ENCODE measurements around the gene RCN2.
"Not testable (repeated sequence)": the region's sequence is repeated elsewhere in the genome, so short reads cannot be mapped to it uniquely, and the experiment has no call there.

RCN2 gene, protein sequence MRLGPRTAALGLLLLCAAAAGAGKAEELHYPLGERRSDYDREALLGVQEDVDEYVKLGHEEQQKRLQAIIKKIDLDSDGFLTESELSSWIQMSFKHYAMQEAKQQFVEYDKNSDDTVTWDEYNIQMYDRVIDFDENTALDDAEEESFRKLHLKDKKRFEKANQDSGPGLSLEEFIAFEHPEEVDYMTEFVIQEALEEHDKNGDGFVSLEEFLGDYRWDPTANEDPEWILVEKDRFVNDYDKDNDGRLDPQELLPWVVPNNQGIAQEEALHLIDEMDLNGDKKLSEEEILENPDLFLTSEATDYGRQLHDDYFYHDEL

DNA sequence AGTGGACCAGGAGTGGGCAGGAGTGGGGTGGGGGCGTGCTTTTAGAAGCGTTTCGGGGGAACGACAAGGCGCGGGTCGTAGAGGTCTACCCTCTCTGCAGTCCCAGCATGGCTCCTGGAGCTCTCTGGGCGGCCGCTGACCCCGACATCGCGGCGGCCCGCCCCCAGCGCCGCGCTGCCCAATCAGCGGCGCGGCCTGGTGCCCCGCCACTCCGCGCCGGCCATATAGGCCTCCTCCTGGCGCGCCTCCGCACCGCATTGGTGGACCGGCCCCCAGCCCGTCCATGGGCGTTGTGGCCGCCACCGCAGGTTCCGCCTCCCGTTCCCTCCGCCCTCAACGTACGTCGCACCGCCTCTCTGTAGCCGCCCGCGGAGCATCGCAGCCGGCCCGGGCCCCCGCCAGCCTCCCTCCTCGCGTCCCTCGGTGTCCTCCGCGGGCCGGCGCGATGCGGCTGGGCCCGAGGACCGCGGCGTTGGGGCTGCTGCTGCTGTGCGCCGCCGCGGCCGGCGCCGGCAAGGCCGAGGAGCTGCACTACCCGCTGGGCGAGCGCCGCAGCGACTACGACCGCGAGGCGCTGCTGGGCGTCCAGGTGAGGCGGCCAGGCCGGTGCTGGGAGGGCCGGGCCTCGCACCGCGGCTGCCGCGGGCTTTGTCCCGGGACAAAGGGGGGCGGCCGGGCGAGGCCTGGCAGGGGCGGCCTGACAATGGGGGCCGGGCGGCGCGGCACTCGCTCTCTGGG lies at the start of gene RCN2:
TSS of gene RCN2 (plus strand) at position 353 of the 738 bp plus-strand sequence. CDS start at position 446, 93 bp downstream.
- in situ Hi-C loops (cut with MboI; ENCODE audit: low sequenced_read_pairs): loop anchor here (25.0 kb wide), 1 partner anchor 556 kb away; no protein-coding TSS in a partner anchor

DNA sequence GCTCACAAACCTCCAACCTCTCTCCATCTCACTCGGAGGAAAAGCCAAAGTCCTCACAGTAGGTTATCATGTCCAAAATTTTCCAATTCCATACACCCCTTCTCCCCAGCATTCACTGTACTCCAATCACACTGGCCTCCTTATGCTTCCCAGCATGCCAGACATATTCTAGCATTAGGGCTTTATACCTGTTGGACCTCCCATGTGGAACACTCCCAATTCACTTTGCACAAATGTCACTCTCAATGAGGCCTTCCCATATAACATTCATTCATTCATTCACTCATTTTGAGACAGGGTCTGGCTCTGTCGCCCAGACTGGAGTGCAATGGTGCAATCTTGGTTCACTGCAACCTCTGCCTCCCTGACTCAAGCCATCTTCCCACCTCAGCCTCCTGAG lies 46.3 kb upstream of the RCN2 start:
- in situ Hi-C loops (cut with MboI; ENCODE audit: low sequenced_read_pairs): no loop called here

DNA sequence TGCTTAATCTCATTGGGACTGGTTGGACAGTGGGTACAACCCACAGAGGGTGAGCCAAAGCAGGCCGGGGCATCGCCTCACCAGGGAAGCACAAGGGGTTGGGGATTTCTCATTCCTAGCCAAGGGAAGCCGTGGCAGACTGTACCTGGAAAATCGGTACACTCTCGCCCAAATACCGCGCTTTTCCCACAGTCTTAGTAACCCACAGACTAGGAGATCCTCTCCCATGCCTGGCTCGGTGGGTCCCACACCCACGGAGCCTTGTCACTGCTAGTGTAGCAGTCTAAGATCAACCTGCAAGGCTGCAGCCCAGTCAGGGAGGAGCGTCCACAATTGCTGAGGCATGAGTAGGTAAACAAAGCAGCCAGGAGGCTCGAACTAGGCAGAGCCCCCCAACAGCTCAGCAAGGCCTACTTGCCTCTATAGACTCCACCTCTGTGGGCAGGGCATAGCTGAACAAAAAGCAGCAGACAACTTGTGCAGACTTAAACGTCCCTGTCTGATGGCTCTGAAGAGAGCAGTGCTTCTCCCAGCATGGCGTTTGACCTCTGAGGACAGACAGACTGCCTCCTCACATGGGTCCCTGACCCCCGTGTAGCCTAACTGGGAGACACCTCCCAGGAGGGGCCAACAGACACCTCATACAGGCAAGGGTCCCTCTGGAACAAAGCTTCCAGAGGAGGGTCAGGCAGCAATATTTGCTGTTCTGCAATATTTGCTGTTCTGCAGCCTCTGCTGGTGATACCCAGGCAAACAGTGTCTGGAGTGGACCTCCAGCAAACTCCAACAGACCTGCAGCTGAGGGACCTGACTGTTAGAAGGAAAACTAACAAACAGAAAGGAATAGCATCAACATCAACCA lies 44.0 kb upstream of the RCN2 start:
- in situ Hi-C loops (cut with MboI; ENCODE audit: low sequenced_read_pairs): not testable (repeated sequence)

DNA sequence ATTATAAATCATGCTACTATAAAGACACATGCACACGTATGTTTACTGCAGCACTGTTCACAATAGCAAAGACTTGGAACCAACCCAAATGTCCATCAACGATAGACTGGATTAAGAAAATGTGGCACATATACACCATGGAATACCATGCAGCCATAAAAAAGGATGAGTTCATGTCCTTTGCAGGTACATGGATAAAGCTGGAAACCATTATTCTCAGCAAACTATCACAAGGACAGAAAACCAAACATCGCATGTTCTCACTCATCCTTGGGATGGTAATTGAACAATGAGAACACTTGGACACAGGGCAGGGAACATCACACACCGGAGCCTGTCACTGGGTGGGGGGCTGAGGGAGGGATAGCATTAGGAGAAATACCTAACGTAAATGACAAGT lies 38.7 kb upstream of the RCN2 start:
- in situ Hi-C loops (cut with MboI; ENCODE audit: low sequenced_read_pairs): not testable (repeated sequence)

DNA sequence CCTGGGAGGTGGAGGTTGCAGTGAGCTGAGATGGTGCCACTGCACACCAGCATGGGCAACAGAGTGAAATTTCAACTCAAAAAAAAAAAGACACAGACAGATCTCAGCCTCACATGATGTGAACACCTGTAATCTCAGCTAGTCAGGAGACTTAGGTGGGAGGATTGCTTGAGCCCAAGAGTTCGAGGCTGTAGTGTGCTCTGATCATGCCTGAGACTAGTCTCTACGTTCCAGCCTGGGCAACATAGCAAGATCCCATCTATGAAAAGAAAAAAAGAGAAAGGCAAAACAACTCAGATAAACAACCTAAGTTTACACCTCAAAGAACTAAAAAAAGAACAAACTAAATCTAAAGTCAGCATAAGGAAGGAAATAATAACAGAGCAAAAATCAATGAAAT lies 37.4 kb upstream of the RCN2 start:
- in situ Hi-C loops (cut with MboI; ENCODE audit: low sequenced_read_pairs): no loop called here

DNA sequence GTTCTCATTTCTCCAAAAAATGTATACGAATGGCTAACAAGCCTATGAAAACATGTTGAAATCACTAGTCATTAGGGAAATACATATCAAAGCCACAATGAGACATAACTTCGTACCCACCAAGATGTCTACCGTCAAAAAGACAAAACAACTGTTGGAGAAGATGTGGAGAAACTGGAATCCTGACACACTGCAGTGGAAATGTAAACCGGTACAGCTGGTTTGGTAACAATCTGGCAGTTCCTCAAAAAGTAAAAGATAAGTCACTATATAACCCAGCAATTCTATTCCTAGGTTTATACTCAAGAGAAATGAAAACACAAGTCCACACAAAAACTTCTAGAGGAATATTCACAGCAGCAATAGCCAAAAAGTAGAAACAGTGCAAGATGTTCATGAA lies 33.4 kb upstream of the RCN2 start:
- in situ Hi-C loops (cut with MboI; ENCODE audit: low sequenced_read_pairs): no loop called here

DNA sequence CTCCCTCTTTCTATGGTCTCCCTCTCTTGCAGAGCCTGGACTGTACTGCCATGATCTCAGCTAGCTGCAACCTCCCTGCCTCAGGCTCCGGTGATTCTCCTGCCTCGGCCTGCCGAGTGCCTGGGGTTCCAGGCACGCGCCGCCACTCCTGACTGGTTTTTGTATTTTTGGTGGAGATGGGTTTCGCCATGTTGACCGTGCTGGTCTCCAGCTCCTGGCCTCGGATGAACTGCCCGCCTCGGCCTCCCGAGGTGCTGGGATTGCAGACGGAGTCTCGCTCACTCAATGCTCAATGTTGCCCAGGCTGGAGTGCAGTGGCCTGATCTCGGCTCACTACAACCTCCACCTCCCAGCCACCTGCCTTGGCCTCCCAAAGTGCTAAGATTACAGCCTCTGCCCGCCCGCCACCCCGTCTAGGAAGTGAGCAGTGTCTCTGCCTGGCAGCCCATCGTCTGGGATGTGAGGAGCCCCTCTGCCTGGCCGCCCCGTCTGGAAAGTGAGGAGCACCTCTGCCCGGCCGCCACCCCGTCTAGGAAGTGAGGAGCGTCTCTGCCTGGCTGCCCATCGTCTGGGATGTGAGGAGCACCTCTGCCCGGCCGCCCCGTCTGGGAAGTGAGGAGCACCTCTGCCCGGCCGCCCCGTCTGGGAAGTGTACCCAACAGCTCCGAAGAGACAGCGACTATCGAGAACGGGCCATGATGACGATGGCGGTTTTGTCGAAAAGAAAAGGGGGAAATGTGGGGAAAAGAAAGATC lies 32.2 kb upstream of the RCN2 start:
- in situ Hi-C loops (cut with MboI; ENCODE audit: low sequenced_read_pairs): not testable (repeated sequence)

DNA sequence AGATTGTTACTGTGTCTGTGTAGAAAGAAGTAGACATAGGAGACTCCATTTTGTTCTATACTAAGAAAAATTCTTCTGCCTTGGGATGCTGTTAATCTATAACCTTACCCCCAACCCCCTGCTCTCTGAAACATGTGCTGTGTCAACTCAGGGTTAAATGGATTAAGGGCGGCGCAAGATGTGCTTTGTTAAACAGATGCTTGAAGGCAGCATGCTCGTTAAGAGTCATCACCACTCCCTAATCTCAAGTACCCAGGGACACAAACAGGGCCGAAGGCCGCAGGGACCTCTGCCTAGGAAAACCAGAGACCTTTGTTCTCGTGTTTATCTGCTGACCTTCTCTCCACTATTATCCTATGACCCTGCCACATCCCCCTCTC lies 31.6 kb upstream of the RCN2 start:
- in situ Hi-C loops (cut with MboI; ENCODE audit: low sequenced_read_pairs): not testable (repeated sequence)

DNA sequence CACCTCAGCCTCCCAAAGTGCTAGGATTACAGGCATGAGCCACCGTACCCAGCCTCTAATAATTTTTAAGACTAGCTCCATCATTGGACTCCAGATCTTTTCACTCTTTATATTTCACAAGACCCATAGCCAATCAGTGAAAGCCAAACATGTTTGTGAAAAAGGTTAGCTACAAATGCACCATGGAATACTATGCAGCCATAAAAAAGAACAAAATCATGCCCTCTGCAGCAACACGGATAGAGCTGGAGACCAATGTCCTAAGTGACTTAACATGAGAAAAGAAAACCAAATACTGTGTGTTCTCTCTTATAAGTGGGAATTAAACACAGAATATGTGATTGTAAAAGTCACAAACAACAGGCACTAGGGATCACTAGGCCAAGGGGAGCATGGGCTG lies 29.6 kb upstream of the RCN2 start:
- in situ Hi-C loops (cut with MboI; ENCODE audit: low sequenced_read_pairs): no loop called here

DNA sequence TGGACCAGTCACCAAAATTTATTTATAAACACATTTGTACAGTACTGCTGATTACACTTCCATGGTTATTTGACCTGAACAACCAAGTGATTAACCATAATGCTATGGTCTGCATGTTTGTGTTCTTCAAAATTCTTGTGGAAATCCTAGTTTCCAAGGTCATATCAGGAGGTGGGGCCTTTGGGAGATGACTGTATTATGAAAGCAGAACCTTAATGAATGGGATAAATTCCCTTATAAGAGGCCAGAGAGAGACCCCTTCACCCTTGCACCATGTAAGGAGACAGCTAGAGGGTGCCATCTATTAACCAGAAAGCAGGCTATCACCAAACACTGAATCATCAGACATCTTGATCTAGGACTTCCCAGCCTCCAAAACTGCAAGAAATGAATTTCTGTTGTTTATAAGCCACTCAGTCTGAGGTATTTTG lies 28.3 kb upstream of the RCN2 start:
- in situ Hi-C loops (cut with MboI; ENCODE audit: low sequenced_read_pairs): no loop called here

DNA sequence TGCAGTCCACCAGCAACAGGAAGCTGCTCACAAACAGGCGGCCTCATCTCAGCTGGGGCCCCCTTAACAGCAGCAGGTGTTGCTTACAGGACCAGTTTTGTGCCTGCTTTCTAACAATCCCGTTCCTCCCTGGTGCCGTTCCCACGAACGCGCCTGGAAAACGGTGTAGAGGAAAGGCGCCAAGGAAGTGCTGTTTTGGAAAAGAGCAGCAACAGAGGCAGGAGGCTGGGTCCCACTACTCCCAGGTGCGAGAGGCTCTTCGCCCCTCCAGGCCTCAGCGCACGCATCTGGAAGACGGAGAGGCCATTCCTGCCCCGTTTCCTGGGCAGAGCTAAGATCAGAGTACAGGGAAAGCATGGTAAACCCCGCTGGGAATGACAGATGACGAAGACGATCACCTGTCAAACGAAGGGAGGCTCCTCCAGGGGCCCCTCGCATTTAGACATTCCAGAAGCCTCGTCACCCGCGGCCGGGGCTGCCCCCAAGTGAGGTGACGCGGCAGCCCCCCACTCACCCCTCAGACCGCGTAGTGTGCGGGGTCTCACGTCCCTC lies 27.0 kb upstream of the RCN2 start:
- in situ Hi-C loops (cut with MboI; ENCODE audit: low sequenced_read_pairs): no loop called here

DNA sequence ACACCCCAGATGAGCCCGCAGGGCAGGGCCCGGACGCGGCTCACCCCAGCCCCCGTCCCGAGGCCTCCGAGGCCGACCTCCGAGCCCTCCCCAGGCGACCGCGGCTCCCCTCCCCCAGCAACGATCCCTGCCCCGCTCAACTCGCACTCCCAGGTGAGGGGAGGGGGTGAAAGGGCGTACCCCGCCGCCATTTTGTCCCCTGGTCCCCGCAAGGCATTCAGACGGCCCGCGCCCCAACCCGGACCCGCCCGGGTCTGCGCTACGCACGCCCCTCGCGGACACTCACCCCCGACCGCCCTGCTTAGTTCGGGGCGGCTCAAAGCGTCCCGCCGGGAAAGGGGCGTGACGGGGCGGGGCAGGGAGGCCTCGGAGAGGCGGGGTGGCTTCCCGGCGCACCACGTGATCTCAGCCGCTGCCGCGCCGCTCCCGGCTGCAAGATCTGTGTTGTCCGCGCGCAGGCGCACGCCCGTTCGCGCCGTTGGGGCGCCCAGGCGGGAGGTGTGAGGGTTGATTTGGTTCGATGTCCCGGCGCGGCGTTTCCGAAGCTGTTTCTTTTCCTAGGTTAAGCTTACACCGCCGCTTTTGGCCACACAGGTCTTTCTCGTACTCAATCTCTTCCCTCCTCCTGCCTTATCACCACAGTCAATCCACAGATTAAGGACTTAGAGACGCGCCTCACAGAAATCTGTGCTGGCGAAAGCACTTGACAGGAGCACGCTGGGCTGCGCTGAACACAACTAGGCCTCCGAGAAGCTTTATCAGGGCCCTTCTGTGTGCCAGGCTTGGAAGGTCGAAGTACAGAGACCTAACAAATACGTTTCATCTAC lies 26.3 kb upstream of the RCN2 start, which contains the start of gene SCAPER:
TSS of gene SCAPER (minus strand) at position 328 of the 827 bp plus-strand sequence. CDS start 21,523 bp downstream, outside the sequence.
- in situ Hi-C loops (cut with MboI; ENCODE audit: low sequenced_read_pairs): no loop called here

DNA sequence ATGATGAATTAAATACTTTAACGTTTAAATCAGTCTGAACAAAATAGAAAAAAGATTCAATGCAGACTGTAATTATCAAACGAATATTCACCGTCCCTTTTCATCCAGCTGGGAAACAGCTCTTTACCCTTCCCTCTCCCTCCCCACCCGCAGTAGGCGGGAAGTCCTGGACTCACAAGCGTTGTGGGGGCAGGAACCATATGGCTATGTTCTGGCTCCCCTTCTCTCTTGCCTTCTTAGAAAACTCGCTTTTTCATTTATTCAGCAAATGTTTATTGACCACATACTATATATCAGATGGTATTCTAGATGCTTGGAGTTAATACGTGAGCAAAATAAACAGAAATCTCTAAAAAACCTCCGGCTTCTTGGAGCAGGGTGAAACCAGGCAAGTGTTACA lies 25.7 kb upstream of the RCN2 start:
- in situ Hi-C loops (cut with MboI; ENCODE audit: low sequenced_read_pairs): no loop called here

DNA sequence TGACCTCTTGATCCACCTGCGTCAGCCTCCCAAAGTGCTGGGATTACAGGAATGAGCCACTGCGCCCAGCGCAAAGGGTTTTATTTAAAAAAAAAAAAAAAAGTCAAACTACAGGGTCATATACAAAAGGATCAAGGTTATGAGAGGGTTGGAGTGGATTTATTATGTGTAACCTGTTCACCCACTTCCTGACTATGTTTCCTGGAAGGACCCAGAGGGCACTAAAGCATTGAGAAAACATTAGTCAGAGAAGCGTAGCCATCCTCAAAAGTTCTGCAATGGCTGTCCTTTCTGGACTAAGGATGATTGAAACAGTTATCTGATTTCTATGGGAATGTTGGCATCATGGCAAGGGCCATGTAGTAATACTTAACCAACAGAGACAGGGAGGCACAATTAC lies 19.1 kb upstream of the RCN2 start:
- in situ Hi-C loops (cut with MboI; ENCODE audit: low sequenced_read_pairs): no loop called here

DNA sequence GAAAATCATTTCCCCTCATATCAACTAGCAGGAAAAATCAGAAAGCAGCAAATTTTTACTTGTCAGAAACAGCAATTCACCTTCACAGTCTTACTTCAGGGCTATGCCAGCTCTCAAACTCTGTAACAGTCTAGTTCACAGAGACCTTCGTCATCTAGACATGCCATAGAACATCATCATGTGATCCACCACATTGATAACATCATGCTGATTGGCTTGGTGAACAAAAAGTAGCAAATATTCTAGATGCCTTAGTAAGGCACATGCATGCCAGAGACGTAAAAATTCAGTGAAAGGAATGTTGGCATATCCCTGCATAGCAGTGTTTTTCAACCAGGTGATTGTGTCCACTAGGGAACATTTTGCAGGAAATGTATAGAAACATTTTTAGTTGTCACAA lies 17.8 kb upstream of the RCN2 start:
- in situ Hi-C loops (cut with MboI; ENCODE audit: low sequenced_read_pairs): no loop called here

DNA sequence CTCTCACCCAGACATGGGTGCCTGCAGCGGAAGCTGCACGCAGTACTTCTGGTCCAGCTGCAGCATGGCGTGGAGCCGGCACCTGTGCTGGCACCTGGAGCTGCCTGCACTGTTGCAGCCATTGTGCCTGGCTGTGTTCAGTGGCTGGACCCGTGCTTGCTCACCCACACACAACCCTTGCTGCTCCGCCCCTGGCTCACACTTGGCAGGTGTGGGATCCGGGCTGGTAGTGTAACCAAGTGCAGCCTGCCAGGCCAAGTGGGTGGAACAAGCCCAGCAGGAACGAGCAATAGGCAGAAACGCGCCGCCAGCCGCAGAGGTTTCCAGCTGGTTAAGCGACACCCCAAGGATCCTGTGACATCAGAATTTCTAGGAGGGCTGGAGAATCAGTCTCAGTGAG lies 15.2 kb upstream of the RCN2 start:
- in situ Hi-C loops (cut with MboI; ENCODE audit: low sequenced_read_pairs): no loop called here

DNA sequence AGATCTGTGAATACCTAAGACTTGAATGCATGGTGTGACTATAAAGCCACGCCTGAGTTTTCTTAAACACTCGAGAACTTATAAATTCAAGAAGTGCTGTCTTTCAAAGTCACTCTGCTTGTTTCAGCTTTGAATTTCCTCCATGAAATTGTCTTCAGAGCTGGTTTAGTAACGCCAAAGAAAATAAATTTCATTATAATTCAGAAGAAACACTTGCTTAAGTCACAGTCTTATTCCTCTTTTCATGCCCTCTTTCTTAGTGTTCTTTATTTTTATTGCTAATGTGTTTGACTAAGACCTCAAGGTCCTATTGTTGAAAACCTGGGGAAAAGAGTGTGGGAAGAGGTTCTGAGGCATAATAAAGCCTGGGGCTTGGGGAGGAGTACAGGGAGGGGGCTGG lies 3.3 kb upstream of the RCN2 start:
- in situ Hi-C loops (cut with MboI; ENCODE audit: low sequenced_read_pairs): loop anchor here (25.0 kb wide), 1 partner anchor 559 kb away; no protein-coding TSS in a partner anchor

DNA sequence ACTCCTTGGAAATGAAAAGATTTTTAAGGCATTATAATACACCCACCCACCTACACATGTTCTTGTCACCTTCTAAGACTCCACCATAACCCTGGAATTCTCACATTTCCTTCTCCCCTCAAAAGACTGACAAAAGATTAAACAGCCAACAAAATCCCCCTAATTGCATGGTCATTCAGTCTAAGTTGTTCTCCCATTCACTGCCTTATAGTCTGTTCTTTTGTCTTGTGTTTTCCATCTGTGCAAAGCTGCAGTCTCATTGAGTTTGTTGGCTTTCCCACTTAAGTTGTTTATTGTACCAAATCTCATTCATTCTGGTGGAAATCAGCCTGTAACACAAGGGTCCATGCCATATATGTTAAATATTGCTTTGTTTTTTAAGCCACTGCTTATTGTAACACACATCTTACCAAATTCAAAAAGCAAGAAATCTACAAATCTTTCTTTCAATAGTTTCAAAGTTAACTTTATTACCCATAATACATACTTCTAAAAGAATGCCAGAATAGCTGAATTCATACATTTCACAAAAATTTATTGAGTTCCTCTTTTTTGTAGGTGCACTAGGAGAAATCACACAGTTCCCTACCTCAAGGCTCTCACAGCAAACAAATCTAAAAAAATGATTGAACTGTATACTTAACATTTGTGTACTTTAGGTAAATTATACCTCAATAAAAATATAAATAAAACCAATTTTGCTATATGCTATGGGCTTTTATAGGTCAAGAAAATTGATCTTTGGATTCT lies 2.4 kb upstream of the RCN2 start:
- in situ Hi-C loops (cut with MboI; ENCODE audit: low sequenced_read_pairs): loop anchor here (25.0 kb wide), 1 partner anchor 558 kb away; no protein-coding TSS in a partner anchor

Measured in HL-60/S4 treated with phorbol 12-myristate 13-acetate at 8.2 ng/mL for 4 days and 3 days (cell line).